ENCODE data around the gene MCUB. TPM values are rescaled to one million over a fixed set of nuclear protein-coding genes. Genes with fewer than 3 reads are reported as not detected.

The MCUB gene
- total and polyA plus RNA-seq, 2 of the 13 experiments (the other 11 are each of a cell fraction or from before 2014, with no cell fraction given), result 0.95 to 2.2 TPM

DNA sequence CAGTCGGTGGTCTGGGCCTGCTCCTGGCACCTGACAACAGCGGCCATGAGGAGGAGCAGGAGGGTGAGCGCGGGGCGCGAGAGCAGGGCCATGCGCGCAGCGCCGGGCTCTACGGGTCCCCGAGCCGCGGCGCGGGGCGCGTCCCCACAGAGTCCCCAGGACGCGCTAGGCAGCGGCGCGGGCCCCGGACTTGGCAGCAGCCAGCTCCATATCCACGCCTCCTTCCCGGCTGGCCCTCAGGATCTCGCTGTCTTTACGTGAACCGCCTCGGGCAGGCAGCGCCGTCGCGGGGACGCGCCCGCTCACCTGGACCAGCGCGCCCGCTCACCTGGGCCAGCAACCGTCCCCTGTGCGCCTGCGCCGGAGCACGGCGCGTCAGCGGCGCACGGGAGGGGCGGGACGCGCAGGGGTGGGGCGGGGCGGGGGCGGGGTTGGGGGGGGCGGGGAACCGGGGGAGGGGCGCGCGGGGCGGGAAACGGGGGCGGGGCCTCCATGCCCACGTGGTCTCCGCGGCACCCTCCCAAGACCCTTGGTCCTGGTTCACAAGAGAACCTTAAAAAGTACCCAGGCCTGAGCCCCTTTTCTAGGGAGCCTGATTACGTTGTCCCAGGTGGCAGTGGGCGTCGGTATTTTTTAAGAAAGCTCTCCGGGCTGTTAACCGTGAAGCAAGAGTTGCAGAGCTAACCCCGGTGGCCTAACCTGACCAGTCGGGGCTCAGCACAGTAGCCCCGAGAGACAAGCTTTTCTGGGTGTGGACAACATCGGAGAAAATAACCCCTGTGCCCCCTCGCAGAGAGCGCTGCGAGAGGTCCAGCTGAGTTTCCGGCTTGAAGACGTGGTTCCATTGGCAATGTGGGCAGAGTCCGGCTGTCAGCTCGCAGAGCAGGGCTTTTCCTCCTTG is 169.9 kb downstream of the MCUB start, which contains the start of gene PLA2G12A (continued):
- TF ChIP-seq, protein P1, sequence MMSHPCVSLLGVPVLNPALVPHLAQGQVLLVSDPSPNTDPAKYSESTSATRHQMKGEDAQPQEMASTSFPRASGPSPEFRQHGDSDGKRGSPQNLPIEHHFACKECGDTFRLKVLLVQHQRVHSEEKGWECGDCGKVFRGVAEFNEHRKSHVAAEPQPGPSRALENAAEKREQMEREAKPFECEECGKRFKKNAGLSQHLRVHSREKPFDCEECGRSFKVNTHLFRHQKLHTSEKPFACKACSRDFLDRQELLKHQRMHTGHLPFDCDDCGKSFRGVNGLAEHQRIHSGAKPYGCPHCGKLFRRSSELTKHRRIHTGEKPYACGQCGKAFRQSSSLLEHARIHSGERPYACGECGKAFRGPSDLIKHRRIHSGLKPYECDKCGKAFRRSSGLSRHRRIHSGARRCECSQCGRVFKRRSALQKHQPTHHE (CRISPR knock-in tag; IDR thresholded peaks at IDR 0.05; ENCODE audit: borderline replicate concordance), result peak; percentile 70; the same call in 1 of the 2 replicates
- TF ChIP-seq RBM39 (IDR thresholded peaks at IDR 0.05; ENCODE audit: low read depth, low read length, poor library complexity, severe bottlenecking) (no peak), ZNF224 (CRISPR knock-in tag; IDR thresholded peaks at IDR 0.05) (no peak), EEA1 (CRISPR knock-in tag; IDR thresholded peaks at IDR 0.05; ENCODE audit: borderline replicate concordance) (peak; percentile 41; the same call in 1 of the 2 replicates), ZNF780A (CRISPR knock-in tag; IDR thresholded peaks at IDR 0.05) (no peak; the same call in 1 of the 2 replicates), SMARCE1 (IDR thresholded peaks at IDR 0.05; ENCODE audit: borderline replicate concordance) (no peak), ZSCAN25 (CRISPR knock-in tag; IDR thresholded peaks at IDR 0.05) (peak; percentile 89), ZNF333 (CRISPR knock-in tag; IDR thresholded peaks at IDR 0.05; ENCODE audit: borderline replicate concordance) (0 out of 2 replicates have a peak, but pooled peaks have one; percentile 52), ATAD3A (CRISPR knock-in tag; IDR thresholded peaks at IDR 0.05) (no peak), ZFP37 (CRISPR knock-in tag; IDR thresholded peaks at IDR 0.05; ENCODE audit: borderline replicate concordance) (no peak), FOXO1 (CRISPR knock-in tag; IDR thresholded peaks at IDR 0.05) (no peak; the same call in 1 of the 2 replicates), KLF11 (CRISPR knock-in tag; IDR thresholded peaks at IDR 0.05) (no peak), MEIS1 (CRISPR knock-in tag; IDR thresholded peaks at IDR 0.05; ENCODE audit: borderline replicate concordance) (no peak), ZNF83 (CRISPR knock-in tag; IDR thresholded peaks at IDR 0.05; ENCODE audit: borderline replicate concordance) (peak; percentile 88; the same call in 1 of the 2 replicates), HOXA3 (CRISPR knock-in tag; IDR thresholded peaks at IDR 0.05) (peak; percentile 34; the same call in 1 of the 2 replicates), JARID2 (CRISPR knock-in tag; IDR thresholded peaks at IDR 0.05; ENCODE audit: insufficient replicate concordance) (no peak), NBN (conservative IDR thresholded peaks at IDR 0.05) (no peak), RXRB (CRISPR knock-in tag; IDR thresholded peaks at IDR 0.05; ENCODE audit: borderline replicate concordance) (no peak), MED8 (CRISPR knock-in tag; IDR thresholded peaks at IDR 0.05; ENCODE audit: insufficient replicate concordance) (no peak)
- TF ChIP-seq, protein P2, sequence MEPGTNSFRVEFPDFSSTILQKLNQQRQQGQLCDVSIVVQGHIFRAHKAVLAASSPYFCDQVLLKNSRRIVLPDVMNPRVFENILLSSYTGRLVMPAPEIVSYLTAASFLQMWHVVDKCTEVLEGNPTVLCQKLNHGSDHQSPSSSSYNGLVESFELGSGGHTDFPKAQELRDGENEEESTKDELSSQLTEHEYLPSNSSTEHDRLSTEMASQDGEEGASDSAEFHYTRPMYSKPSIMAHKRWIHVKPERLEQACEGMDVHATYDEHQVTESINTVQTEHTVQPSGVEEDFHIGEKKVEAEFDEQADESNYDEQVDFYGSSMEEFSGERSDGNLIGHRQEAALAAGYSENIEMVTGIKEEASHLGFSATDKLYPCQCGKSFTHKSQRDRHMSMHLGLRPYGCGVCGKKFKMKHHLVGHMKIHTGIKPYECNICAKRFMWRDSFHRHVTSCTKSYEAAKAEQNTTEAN (CRISPR knock-in tag; conservative IDR thresholded peaks at IDR 0.05), result 0 out of 2 replicates have a peak, but pooled peaks have one; percentile 60
